Endodermal cell (in vitro differentiated cells): Measurements from ENCODE around the gene SYT17. TPM values are rescaled to one million over a fixed set of nuclear protein-coding genes. Genes with fewer than 3 reads are reported as not detected.

Experiments used
- DNase-seq: peaks from one replicate; pipeline ENCODE4 v3.0.0-alpha.2; 2017
- H3K27ac ChIP-seq: 2 replicates; pipeline ENCODE4 v1.5.1; 2013; ENCODE audit warnings: mild to moderate bottlenecking, low read depth, low read length, moderate library complexity
- H3K27me3 ChIP-seq: 2 replicates; pipeline ENCODE4 v1.6.1; 2013; ENCODE audit warnings: mild to moderate bottlenecking, low read length, moderate library complexity; ENCODE audit not compliant: insufficient read depth, control insufficient read depth, poor library complexity, severe bottlenecking
- H3K36me3 ChIP-seq: 2 replicates; pipeline ENCODE4 v1.7.0; 2013; ENCODE audit warnings: mild to moderate bottlenecking, low read length, moderate library complexity; ENCODE audit not compliant: control insufficient read depth, insufficient read depth
- H3K4me1 ChIP-seq: one replicate; pipeline ENCODE4 v1.7.0; 2013; ENCODE audit warnings: low read length; ENCODE audit not compliant: control insufficient read depth, insufficient read depth
- H3K4me3 ChIP-seq: 2 replicates; pipeline ENCODE4 v1.5.1; 2013; ENCODE audit warnings: mild to moderate bottlenecking, low read length, moderate library complexity
- H3K9ac ChIP-seq: 2 replicates; pipeline ENCODE4 v1.6.1; 2013; ENCODE audit warnings: mild to moderate bottlenecking, low read length, moderate library complexity; ENCODE audit not compliant: poor library complexity, severe bottlenecking; ENCODE audit errors: extremely low read depth
- H3K9me3 ChIP-seq: 2 replicates; pipeline ENCODE4 v1.6.1; 2013; ENCODE audit warnings: mild to moderate bottlenecking, low read length, moderate library complexity; ENCODE audit not compliant: control insufficient read depth
- H3K27ac Mint-ChIP-seq: 2 replicates; pipeline ENCODE4 v1.8.0; 2020; ENCODE audit warnings: mixed read lengths
- H3K27me3 Mint-ChIP-seq: 2 replicates; pipeline ENCODE4 v1.8.0; 2021; ENCODE audit warnings: mild to moderate bottlenecking, mixed read lengths; ENCODE audit not compliant: insufficient read depth
- H3K36me3 Mint-ChIP-seq: 2 replicates; pipeline ENCODE4 v1.8.0; 2020; ENCODE audit warnings: low read depth, mixed read lengths
- H3K4me1 Mint-ChIP-seq: 2 replicates; pipeline ENCODE4 v1.8.0; 2020; ENCODE audit warnings: mixed read lengths
- H3K4me3 Mint-ChIP-seq: 2 replicates; pipeline ENCODE4 v1.8.0; 2020; ENCODE audit warnings: mild to moderate bottlenecking, moderate library complexity, mixed read lengths
- H3K9me3 Mint-ChIP-seq: 2 replicates; pipeline ENCODE4 v1.8.0; 2020; ENCODE audit warnings: mild to moderate bottlenecking, mixed read lengths
- CTCF ChIP-seq: fragments of 200-600 bp; sonication (generic); conservative IDR thresholded peaks from 2 replicates; pipeline ENCODE4 v1.5.0; 2021; ENCODE audit warnings: antibody characterized with exemption, mild to moderate bottlenecking
- WGBS, 2 experiments: methylation state at CpG; one replicate each; pipeline versions ENCODE4 v1.1.5 to v1.1.7; 2013; ENCODE audit warnings: missing lambda C conversion rate in 2 of 2, mixed read lengths in 1 of 2; ENCODE audit not compliant: insufficient coverage in 1 of 2, insufficient read length in 1 of 2; 5-methylcytosine and 5-hydroxymethylcytosine counted together
- total RNA-seq, 2 donors: library from RNA; stranded (reverse); fragmentation: NEBNext Ultra II Directional in 1 of 2; extraction: Animal tissue kit (Norgen Biotek cat#: 25700) in 1 of 2; gene quantifications; 2 replicates in 1 of 2; 3 replicates in 1 of 2; pipeline ENCODE4 v1.2.1, GENCODE V29; 2021

SYT17 gene
- total RNA-seq, 2 donors from 2014 or later, result 11.2 to 11.5 TPM

- no peak overlapping the region for H3K4me3 ChIP-seq
- DNase-seq, result no peak
- peaks cover 57% of the 10 kb centered on the region for H3K36me3 ChIP-seq
- WGBS, 2 experiments, result 90 to 100% methylated on average over 3 to 6 of the region's 6 CpGs
- Mint-ChIP-seq H3K4me1 (no peaks in the 10 kb centered on the region), H3K36me3 (peaks cover 43% of the 10 kb centered on the region), H3K9me3 (peaks cover 24% of the 10 kb centered on the region), H3K4me3 (no peak overlapping the region), H3K27me3 (peaks cover under 1% of the 10 kb centered on the region), H3K27ac (no peak overlapping the region)
- H3K4me1 ChIP-seq, result no peaks in the 10 kb centered on the region
- no peak overlapping the region for H3K27ac ChIP-seq
- TF ChIP-seq CTCF, result no peak
- no peak overlapping the region for H3K9ac ChIP-seq
- peaks cover 25% of the 10 kb centered on the region for H3K9me3 ChIP-seq
- no peaks in the 10 kb centered on the region for H3K27me3 ChIP-seq
Measured at GRCh38 chr16:19196871-19197270, 28.8 kb downstream of the SYT17 start.

GRCh38 chr16:19203374-19203966, 35.4 kb downstream of the SYT17 start:
- no peak overlapping the region for H3K4me3 ChIP-seq
- TF ChIP-seq CTCF, result no peak
- Mint-ChIP-seq H3K27me3 (peaks cover 2% of the 10 kb centered on the region), H3K4me1 (peaks cover 5% of the 10 kb centered on the region), H3K36me3 (peaks cover 31% of the 10 kb centered on the region), H3K4me3 (no peak overlapping the region), H3K27ac (no peak overlapping the region), H3K9me3 (peaks cover 24% of the 10 kb centered on the region)
- peaks cover 41% of the 10 kb centered on the region for H3K36me3 ChIP-seq
- WGBS, 2 experiments, result 94% methylated on average over 8 to 12 of the region's 12 CpGs
- H3K4me1 ChIP-seq, result no peaks in the 10 kb centered on the region
- no peaks in the 10 kb centered on the region for H3K27me3 ChIP-seq
- H3K27ac ChIP-seq, result no peak overlapping the region
- DNase-seq, result no peak
- H3K9me3 ChIP-seq, result peaks cover 28% of the 10 kb centered on the region
- H3K9ac ChIP-seq, result no peak overlapping the region

- no peak overlapping the region for H3K27ac Mint-ChIP-seq
- H3K27ac ChIP-seq, result no peak overlapping the region
- H3K27me3 Mint-ChIP-seq, result no peaks in the 10 kb centered on the region
- H3K4me1 Mint-ChIP-seq, result peaks cover 9% of the 10 kb centered on the region
- H3K9me3 ChIP-seq, result peaks cover 44% of the 10 kb centered on the region
- peaks cover 25% of the 10 kb centered on the region for H3K36me3 Mint-ChIP-seq
- peaks cover 50% of the 10 kb centered on the region for H3K36me3 ChIP-seq
- H3K4me1 ChIP-seq, result no peaks in the 10 kb centered on the region
- TF ChIP-seq CTCF, result no peak
- no peak overlapping the region for H3K9ac ChIP-seq
- no peaks in the 10 kb centered on the region for H3K27me3 ChIP-seq
- WGBS, 2 experiments, result 85 to 94% methylated on average over 8 to 9 of the region's 9 CpGs
- no peak overlapping the region for H3K4me3 Mint-ChIP-seq
- H3K9me3 Mint-ChIP-seq, result peaks cover 18% of the 10 kb centered on the region
- no peak overlapping the region for H3K4me3 ChIP-seq
- no peak for DNase-seq
Measured at GRCh38 chr16:19210280-19210924, 42.4 kb downstream of the SYT17 start.
